HG03378 (cell line): ENCODE results near the gene LRP1B.

Source experiments
- ATAC-seq: cut with Tn5 transposase; IDR thresholded peaks from one replicate; pipeline ENCODE4 v1.9.1; 2021; ENCODE audit warnings: mild to moderate bottlenecking, moderate library complexity; ENCODE audit not compliant: unreplicated experiment

Gene LRP1B

GRCh38 chr2:142131010-142131669 is at the start of gene LRP1B:
LRP1B (minus strand) TSS chr2:142131016; CDS start chr2:142130729, 287 bp downstream.
- ATAC-seq = no peak

- no peak for ATAC-seq
Observed at GRCh38 chr2:142179686-142180085, 48.9 kb upstream of the LRP1B start.

- ATAC-seq = no peak
Observed at GRCh38 chr2:142178604-142179003, 47.8 kb upstream of the LRP1B start.

GRCh38 chr2:142176941-142177340 is 46.1 kb upstream of the LRP1B start:
- ATAC-seq = no peak

- ATAC-seq = no peak
Observed at GRCh38 chr2:142175813-142176338, 45.1 kb upstream of the LRP1B start.

- ATAC-seq = no peak
Observed at GRCh38 chr2:142174176-142174575, 43.4 kb upstream of the LRP1B start.

- ATAC-seq = no peak
Observed at GRCh38 chr2:142170847-142171246, 40.0 kb upstream of the LRP1B start.

- peak; percentile 99 for ATAC-seq
Observed at GRCh38 chr2:142165790-142166189, 35.0 kb upstream of the LRP1B start.

- ATAC-seq = no peak
Observed at GRCh38 chr2:142153601-142154000, 22.8 kb upstream of the LRP1B start.

- no peak for ATAC-seq
Observed at GRCh38 chr2:142150453-142150852, 19.6 kb upstream of the LRP1B start.

- no peak for ATAC-seq
Observed at GRCh38 chr2:142144547-142144946, 13.7 kb upstream of the LRP1B start.

- no peak for ATAC-seq
Observed at GRCh38 chr2:142142595-142142994, 11.8 kb upstream of the LRP1B start.

- ATAC-seq = peak; percentile 65
Observed at GRCh38 chr2:142140434-142140845, 9.6 kb upstream of the LRP1B start.

- ATAC-seq = no peak
Observed at GRCh38 chr2:142139384-142139783, 8.6 kb upstream of the LRP1B start.

GRCh38 chr2:142136571-142136970 is 5.8 kb upstream of the LRP1B start:
- ATAC-seq = no peak

GRCh38 chr2:142134911-142135310 is 4.1 kb upstream of the LRP1B start:
- no peak for ATAC-seq

- ATAC-seq = no peak
Observed at GRCh38 chr2:142130111-142131009, 456 bp downstream of the LRP1B start.

GRCh38 chr2:142128105-142128504 is 2.7 kb downstream of the LRP1B start:
- ATAC-seq = no peak

- ATAC-seq = no peak
Observed at GRCh38 chr2:142127248-142127647, 3.6 kb downstream of the LRP1B start.

GRCh38 chr2:142124706-142125105 is 6.1 kb downstream of the LRP1B start:
- ATAC-seq = no peak

GRCh38 chr2:142119347-142119746 is 11.5 kb downstream of the LRP1B start:
- ATAC-seq = no peak

- no peak for ATAC-seq
Observed at GRCh38 chr2:142112757-142113221, 18.0 kb downstream of the LRP1B start.
